HG03460 (cell line): Measurements from ENCODE around the gene LAD1.

Experiments used
- ATAC-seq: cut with Tn5 transposase; IDR thresholded peaks from one replicate; pipeline ENCODE4 v1.9.1; 2021; ENCODE audit not compliant: unreplicated experiment

The LAD1 gene

DNA sequence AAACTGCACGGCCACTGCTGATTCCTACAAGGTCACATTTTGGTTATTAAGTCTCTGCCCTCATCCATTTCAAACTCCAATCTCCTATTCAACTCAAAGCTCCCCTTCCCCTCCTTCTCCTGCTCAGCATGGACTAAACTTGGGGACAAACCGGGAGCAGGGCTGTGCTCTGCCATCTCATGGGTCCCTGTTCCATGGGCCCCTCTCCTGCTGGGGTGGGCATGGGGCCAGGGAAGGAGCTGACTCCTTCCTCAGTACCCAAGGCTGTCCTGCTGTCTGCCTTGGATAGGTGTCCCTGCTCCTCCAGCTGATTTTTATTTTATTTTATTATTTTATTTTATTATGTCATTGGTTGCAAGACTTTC, 48.8 kb downstream of the LAD1 start:
- ATAC-seq = no peak

DNA sequence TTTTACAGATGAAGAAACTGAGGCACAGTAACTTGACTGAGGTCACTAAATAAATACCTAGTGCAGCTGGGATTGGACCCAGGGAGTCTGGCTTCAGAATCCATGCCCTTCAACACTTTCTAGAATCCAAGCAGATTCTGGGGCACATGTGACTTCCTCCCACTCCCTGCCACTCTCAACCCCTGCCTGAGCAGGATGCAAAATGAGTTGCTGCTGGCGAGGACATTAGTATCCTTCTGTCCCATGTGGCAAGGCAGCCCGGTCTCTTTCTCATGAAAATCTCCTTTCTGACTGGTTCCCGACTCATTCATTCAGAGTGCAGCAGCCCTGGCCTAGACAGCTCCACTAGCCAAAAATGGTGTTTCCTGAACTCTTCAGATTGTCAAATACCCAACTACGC, 50.0 kb downstream of the LAD1 start:
- ATAC-seq = no peak

DNA sequence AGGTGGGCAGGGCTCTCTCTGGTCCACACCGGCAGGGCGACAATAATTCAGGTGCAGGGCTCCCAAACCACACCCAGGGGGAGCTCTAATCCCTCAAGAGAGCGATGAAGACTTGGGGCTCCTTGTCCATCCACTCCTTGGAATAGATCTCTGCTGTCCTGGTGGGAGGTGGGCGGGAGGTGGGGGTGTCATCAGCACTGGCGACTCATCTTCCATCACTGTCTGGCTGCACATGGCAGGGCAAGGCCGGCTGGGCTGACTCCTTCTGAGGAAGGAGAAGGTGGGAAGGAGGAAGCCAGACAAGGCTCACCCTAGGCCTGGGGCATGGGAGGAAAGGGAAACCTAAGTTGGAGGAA, 50.9 kb downstream of the LAD1 start:
- no peak for ATAC-seq

DNA sequence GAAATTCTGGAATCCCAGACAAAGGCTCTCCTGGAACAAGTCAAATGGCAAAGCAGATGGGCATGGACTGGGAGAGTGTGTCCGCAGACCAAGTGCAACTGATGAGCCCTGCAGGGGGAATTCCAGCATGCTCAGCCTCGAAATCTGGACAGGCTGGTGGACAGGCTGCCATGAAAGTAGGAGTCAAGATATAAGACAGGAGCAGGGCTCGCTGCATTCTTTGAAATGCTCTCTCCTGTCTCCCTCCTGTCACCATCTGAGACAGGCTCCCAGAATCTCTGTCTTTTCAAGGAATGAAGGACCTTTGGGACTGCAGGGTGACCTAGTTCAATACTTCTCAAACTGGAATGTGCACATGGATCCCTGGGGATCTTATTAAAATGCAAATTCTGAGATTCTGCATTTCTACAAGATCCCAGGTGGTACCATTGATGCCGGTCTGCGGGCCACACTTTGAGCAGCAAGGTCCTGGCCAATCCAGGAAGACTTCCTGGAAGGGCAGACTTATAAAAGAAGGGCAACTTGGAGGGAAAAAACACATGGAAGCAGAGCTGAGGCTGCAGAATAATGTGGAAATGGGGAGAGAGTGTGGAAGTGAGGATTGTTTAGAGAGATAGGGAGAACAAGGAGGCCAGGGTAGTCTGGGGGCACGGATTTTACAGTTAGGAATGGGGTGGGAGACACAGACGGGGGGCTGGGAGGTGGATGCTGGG, 51.5 kb downstream of the LAD1 start:
- ATAC-seq = no peak

DNA sequence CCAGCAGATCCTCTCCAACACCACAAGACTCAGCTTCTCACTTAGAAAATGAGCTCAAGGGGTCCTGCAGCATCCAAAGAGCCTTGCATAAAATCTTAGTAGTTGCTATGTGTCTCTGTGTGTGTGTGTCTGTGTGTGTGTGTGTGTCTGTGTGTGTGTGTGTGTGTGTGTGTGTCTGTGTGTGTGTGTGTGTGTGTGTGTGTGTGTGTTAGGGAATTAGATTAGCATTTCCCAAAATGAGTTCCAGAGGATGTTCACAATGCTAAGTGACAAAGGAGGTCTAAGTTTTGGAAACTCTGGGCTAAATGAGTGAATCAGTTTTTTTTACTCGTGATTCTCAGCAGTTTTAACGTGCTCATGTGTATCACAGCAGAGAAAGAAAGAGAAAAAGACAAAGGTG, 52.1 kb downstream of the LAD1 start:
- no peak for ATAC-seq

DNA sequence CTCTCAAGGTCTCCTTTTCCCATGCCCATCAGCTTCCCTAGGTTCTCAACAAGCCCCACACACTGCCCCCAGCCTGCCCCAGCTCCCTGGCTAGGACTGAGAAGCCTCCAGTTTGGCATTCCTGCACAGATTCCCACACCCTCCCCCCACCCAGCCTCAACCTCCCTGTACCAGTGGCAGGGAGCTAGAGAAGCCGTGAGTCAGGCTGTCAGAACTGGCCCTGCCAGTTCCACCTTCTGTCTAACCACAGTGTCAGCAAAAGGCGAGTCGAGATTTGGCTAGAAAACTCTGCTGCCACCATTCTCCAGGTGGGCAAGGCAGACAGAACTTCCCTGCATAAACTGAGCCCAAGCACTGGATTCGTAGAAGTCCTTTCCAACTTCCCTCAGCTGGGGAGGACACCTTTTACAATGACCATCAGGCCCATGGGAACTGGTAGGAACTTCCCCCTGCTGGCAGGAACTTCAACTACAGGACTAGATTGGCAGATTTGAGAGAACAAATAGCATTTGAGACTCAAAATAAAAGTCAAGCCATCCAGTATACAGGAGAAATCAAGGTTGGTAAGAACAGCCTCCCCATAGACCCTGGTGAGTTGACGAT, 52.7 kb downstream of the LAD1 start:
- no peak for ATAC-seq

DNA sequence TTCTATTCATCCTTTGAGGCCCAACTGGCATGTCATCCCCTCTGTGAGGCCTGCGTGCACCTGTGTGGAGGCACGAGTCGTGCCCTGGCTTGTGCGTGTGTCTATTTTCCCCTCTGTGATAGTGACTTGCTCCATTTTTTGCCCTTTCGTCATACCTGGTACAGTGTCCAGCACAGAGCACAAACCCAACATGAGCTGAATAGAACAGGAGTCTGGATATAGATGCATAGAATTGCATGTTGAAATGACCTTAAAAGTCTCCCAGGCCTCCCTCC, 54.1 kb downstream of the LAD1 start:
- ATAC-seq = no peak

DNA sequence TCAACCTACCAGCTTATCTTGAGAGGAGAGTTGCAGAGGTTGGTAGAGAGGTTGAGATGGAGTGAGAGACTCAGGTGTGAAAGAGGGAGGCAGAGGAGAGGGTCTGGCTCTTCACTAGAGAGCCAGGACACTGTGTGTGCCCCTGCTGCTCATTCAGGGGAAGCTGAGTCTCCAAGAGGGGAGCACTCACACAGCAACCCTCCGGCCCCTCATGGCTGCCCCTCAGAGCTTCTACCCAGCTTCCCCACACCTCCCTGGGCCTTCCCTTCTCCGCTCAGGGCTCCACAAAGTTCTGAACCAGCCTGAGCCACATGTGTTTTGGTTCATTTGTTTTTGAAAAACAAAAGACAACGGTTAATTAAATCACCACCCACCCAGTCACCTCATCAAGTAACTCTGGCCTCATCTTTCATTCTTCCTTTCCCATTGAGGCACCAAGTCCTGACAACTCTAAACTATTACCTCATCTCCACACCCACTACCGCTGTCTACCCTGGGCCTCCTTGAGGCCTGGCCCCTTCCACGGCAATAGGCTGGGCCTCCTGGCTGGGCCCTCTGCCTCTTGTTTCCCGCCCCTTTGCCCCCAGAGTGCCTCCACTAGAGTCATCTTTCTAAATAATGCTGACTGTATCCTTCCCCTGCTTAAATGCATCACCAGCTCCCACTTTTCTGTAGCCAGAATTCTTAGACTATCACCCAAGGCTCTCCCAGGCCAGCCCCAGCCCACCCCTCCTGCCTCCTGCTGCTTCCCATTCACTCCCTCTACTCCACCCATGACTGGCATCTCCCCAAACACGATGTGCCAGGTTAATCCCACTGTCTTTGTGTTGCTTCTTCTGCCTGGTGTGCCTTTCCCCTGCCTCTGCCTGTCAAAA, 54.7 kb downstream of the LAD1 start:
- no peak for ATAC-seq

DNA sequence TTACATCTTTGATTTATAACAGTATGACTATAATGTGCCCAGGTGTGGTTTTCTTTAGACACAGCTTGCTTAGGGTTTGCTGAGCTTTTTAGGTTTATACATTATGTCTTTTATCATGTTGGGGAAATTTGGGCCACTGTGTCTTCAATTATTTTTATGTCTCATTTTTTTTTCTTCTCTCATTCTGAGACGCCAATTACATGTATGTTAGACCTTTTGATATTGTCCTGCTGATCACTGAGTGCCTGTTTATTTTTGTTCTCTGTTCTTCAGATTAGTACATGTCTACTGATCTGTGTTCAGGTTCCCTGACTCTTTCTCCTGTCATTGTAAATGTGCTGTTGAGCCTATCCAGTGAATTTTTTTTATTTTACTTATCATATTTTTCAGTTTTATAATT, 57.7 kb downstream of the LAD1 start:
- no peak for ATAC-seq

DNA sequence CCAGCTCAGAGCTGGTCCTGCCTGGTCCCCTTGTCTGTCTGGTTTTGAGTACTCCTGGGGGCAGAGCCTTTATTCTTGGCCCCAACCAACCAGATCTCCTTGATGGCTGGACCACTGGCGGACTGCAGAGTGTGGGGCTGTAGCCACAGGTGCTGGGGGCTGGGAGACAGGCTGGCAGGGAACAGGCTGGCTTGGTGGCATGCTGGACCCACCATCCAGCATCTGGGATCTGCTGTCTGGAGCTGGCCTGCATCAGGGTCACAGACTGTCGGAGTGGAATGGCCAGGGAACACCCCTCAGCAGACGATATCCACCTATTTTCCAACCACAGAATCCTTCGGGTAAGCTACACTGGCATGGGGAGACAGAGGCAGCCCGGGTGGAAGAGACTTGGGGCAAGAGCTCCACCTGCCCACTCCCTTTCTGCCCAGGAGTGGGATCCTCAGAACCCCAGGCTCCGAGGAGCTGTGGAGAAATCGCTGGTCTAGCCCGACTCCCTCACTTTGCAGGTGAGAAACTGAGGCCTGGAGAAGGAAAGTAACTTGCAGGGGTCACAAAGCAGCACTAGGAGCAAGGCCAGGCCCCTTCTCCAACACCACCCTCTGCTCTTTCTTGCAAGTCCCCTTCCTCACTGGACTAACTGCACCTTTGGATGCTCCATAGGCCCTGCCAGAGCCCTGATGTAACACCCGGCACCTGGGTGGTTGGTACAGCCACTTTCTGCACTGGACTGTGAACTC, 62.2 kb downstream of the LAD1 start:
- ATAC-seq = no peak

DNA sequence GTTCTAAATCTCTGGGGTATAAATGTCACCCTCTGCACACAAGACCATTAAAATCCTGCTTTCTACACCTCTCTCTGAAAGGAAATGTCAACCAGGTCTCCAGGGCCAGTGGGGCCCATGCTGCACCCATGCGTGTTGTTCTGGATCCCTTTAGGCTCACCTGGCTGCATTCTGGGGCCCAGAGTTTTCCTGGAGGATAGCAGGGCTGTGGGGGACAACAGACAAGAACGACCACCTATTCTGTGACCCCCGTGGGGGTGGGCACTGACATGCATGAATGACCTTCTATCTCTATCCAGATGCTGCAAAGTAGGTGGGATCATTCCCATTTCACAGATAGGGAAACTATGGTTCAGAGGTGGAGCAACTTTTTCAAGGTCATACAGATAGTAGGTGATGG, 63.2 kb downstream of the LAD1 start:
- ATAC-seq = no peak

DNA sequence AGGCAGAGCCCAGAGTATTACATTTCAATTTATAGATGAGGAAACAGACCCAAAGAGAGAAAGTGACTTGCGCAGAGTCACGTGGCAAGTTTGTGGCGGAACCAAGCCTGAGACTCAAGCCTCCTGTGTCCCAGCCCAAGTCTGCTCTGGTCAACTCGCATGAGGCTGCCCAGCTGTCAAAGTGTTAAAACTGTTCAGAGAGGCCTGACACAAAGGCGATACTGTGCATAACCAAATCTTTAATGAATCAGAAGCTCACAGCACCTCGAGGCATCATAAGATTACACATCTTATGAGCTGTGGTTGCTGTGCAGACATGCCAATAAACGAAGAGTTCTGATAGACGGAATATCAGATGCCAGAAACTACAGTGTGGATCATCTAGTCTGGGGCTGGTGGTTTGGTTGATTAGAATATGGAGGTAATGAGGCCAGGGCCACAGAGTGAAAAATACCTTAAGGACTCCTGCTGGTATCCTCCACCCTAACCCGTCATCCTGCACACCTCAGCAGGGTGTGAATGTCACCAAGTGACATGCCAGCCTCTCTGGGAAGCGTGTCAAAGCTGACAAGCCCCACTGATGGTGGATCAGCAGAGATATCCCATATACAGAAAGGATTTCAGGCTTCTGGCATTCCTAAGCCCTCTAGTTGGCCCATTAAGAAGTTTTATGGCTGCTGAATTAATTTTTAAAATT, 63.8 kb downstream of the LAD1 start:
- ATAC-seq = no peak

DNA sequence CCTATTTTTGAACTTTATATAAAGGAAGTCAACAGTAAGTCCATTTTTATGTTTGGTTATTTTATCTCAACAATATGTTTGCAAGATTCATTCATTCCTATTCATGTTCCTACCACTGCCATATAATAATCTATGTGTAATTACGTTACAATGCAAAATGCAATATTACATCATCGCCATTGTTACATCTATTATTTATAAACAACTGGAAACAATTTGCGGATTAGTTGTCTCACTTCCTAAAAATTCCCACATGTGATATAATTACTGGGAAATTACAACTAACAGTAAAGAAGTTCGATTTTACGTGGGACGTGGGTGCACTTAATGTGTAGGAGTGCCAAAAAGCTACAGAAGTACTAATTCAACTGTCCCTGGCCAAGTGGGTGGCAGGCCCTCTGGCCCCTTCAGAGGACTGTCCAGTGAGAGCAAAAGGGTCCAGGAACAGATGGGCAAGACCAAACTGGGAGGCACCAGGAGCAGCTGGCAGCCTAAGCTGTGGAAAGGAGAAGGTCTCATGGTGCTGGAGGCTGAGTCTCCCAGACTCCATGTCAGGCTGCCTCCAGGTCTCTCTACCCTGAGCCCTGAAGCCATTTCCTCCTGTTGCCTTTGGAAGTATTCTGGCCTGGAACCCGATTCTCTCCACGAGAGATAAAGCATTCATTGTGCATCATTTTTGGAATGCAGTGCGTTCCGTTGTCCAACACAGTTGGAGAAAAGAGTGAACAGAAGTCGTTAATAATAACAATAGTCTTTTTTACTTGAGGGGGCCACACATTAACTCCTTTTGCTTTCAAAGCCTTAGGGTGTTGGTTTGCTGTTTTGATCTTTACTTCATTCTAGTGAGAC, 64.6 kb downstream of the LAD1 start:
- ATAC-seq = no peak

DNA sequence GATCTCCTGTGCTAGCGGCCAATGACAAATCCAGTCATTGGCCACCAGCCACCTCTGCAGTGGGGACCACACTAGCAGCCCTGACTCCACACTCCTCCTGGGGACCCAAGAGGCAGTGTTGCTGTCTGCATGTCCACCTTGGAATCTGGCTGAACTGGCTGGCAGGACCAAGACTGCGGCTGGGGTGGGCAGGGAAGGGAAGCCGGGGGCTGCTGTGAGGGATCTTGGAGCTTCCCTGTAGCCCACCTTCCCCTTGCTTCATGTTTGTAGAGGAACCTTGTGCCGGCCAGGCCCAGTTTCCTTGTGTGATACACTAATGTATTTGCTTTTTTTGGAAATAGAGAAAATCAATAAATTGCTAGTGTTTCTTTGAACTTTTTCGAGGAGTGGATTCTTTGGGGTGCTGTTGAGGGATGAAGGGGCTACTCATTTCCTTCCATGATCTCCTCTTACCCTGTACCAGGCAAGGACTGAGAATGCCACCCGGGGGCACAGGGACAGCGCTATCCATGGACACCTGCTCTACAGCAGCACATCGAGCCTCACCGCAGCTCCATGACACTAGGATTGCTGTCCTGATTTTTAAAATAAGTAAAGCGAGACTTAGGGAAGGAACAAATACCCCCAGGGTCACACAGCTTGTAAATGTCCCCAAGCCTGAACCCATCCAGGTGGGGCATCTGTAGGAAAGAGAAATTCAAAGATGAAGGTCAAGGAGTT, 66.3 kb downstream of the LAD1 start:
- no peak for ATAC-seq

DNA sequence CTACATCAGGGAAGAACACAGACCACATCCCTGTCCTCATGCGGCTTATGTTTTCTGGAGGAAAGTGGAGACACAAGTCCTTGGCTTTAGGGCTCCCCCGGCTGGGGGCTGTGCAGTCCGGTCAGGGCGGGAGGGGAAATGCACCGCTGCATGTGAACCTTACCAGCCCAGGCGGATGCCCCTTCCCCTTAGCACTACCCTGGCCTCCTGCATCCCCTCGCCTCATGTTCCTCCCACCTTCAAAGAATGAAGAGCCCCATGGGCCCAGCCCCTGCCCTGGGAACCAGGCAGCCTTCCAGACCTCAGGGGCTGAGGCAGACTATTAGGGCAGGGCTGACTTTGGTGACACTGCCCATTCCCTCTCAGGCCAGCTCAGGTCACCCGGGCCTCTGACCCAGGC, 67.1 kb downstream of the LAD1 start:
- no peak for ATAC-seq

DNA sequence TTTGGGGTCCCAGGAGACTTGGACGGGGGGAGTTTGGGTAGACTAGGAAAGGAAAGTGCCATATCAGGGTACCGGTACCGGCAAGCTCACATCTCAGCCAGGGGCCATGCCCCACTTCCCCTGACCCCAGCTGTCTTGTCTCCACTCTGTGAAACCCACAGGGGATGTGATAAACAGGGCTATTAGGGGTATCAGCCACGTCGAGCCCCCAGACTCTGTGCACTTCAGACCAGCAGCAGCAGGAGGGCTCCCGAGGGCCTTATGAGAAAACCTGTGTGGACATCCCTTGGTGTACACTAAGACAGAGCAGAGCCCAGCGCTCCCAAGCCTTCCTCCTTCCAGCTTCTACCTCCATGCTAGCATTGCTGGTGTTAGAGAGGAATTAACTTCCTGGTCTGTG, 68.0 kb downstream of the LAD1 start:
- ATAC-seq = no peak
